ENCODE data around the gene ADARB2.

DNA sequence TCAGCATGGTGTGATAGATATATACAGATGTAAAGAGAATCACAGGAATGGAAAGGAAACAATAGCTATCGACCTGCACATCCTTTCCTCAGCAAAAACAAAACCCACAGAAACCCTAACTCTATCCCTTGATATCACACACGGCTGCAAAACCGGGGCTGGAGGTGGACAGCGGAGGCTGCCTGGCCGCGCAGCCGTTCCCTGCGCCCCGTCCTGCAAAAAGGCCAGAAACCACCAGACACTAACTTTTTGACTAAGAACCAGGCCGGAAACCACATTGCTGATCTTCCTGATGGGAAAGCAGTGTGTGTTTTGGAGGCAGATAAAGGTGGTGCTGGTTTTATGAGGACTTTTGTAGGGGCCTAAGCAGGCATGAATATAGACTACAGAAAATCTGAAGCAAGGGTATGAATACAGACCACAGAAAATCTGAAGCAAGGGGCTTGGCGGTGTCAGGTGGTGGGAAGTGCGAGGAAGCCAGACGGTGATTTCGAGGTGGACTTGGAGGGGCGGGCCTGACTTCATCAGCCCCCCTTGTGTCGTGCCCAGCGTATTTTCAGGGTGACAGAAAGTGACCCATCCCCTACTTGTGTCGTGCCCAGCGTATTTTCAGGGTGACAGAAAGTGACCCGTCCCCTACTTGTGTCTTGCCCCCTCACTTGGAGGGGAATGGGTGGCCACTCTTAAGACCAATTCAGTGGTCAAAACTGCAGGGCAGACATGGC, 557.8 kb downstream of the ADARB2 start:
- TF ChIP-seq FOXK2 (IDR thresholded peaks at IDR 0.05), result no peak
- TF ChIP-seq CTBP1 (IDR thresholded peaks at IDR 0.05; ENCODE audit: borderline replicate concordance), result no peak
- no peak for TF ChIP-seq SUZ12 (IDR thresholded peaks at IDR 0.05)
- TF ChIP-seq BHLHE40 (IDR thresholded peaks at IDR 0.05; ENCODE audit: borderline replicate concordance), result no peak
- TF ChIP-seq FOXM1 (IDR thresholded peaks at IDR 0.05; ENCODE audit: borderline replicate concordance), result no peak
- TF ChIP-seq NFRKB (IDR thresholded peaks at IDR 0.05), result no peak
- no peak for TF ChIP-seq LEF1 (IDR thresholded peaks at IDR 0.05; ENCODE audit: borderline replicate concordance)

Data from HEK293T (cell line).